OCI-LY1 (cell line): Measurements from ENCODE around the gene RELCH.

Experiments used
- H2AFZ ChIP-seq: fragments of 200-600 bp; sonication (generic), shearing (Covaris generic); 2 replicates; pipeline ENCODE4 v1.6.0; 2014; ENCODE audit warnings: antibody characterized with exemption, mild to moderate bottlenecking, low read length
- H3F3A ChIP-seq: fragments of 200-600 bp; sonication (generic), shearing (Covaris generic); 2 replicates; pipeline ENCODE4 v1.6.0; 2014; ENCODE audit warnings: mild to moderate bottlenecking, antibody characterized with exemption, low read length, moderate library complexity; ENCODE audit not compliant: insufficient read depth
- H3K27ac ChIP-seq: fragments of 200-600 bp; sonication (generic); 2 replicates; pipeline ENCODE4 v1.5.1; 2014; ENCODE audit warnings: low read length, mixed run types, mild to moderate bottlenecking, low read depth; ENCODE audit not compliant: poor library complexity, severe bottlenecking
- H3K27me3 ChIP-seq: fragments of 200-600 bp; sonication (generic); 2 replicates; pipeline ENCODE4 v1.6.0; 2014; ENCODE audit warnings: antibody characterized with exemption, mild to moderate bottlenecking, low read length, moderate library complexity; ENCODE audit not compliant: insufficient read depth
- H3K36me3 ChIP-seq: fragments of 200-600 bp; sonication (generic); 2 replicates; pipeline ENCODE4 v1.6.1; 2014; ENCODE audit warnings: mild to moderate bottlenecking, antibody characterized with exemption, low read length, moderate library complexity, mixed read lengths; ENCODE audit not compliant: insufficient read depth
- H3K4me1 ChIP-seq: fragments of 200-600 bp; sonication (generic); 2 replicates; pipeline ENCODE4 v1.5.1; 2014; ENCODE audit warnings: mild to moderate bottlenecking, low read length, moderate library complexity; ENCODE audit not compliant: insufficient read depth, severe bottlenecking
- H3K4me2 ChIP-seq: fragments of 200-600 bp; sonication (generic), shearing (Covaris generic); 2 replicates; pipeline ENCODE4 v1.6.1; 2014; ENCODE audit warnings: low read length
- H3K4me3 ChIP-seq: fragments of 200-600 bp; sonication (generic); 2 replicates; pipeline ENCODE4 v1.5.1; 2014; ENCODE audit warnings: low read length, low read depth, mild to moderate bottlenecking, mixed read lengths; ENCODE audit not compliant: poor library complexity, severe bottlenecking
- H3K79me2 ChIP-seq: fragments of 200-600 bp; shearing (Covaris generic); 2 replicates; pipeline ENCODE4 v1.6.1; 2016; ENCODE audit warnings: mixed run types, low read length, mixed read lengths; ENCODE audit not compliant: insufficient read depth
- H3K9ac ChIP-seq: fragments of 200-600 bp; sonication (generic), shearing (Covaris generic); 2 replicates; pipeline ENCODE4 v1.6.1; 2014; ENCODE audit warnings: mild to moderate bottlenecking, low read length, mixed read lengths
- H3K9me2 ChIP-seq: fragments of 200-600 bp; sonication (generic), shearing (Covaris generic); 2 replicates; pipeline ENCODE4 v1.6.1; 2014; ENCODE audit warnings: low read depth, mild to moderate bottlenecking, low read length, mixed read lengths
- H3K9me3 ChIP-seq: fragments of 200-600 bp; shearing (Covaris generic); 2 replicates; pipeline ENCODE4 v1.6.1; 2014; ENCODE audit warnings: low read length, mixed read lengths
- H4K20me1 ChIP-seq: fragments of 200-600 bp; sonication (generic), shearing (Covaris generic); 2 replicates; pipeline ENCODE4 v1.6.0; 2016; ENCODE audit warnings: mild to moderate bottlenecking, low read length; ENCODE audit not compliant: insufficient read depth
- CTCF ChIP-seq: fragments of 200-600 bp; sonication (generic), shearing (Covaris generic); IDR thresholded peaks from 2 replicates; pipeline ENCODE4 v1.5.1; 2017; ENCODE audit warnings: mild to moderate bottlenecking, antibody characterized with exemption, low read length, moderate library complexity, mixed read lengths
- EZH2 ChIP-seq: fragments of 200-600 bp; sonication (generic), shearing (Covaris generic); IDR thresholded peaks from 2 replicates; pipeline ENCODE4 v1.8.0; 2017; ENCODE audit warnings: borderline replicate concordance, mixed run types, mild to moderate bottlenecking, antibody characterized with exemption, low read length, moderate library complexity, mixed read lengths

The RELCH gene

GRCh38 chr18:62301322-62301721 is 114.3 kb downstream of the RELCH start:
- H3K27me3 ChIP-seq, result no peaks in the 10 kb centered on the region
- H3K9me2 ChIP-seq, result no peaks in the 10 kb centered on the region
- H3K79me2 ChIP-seq, result no peaks in the 10 kb centered on the region
- no peak overlapping the region for H3K4me3 ChIP-seq
- no peak overlapping the region for H3K4me2 ChIP-seq
- H3K9me3 ChIP-seq, result no peaks in the 10 kb centered on the region
- no peak for TF ChIP-seq EZH2
- no peak for TF ChIP-seq CTCF
- H3F3A ChIP-seq, result no peaks in the 10 kb centered on the region
- no peak overlapping the region for H3K27ac ChIP-seq
- H4K20me1 ChIP-seq, result no peaks in the 10 kb centered on the region
- H3K4me1 ChIP-seq, result no peaks in the 10 kb centered on the region
- H3K9ac ChIP-seq, result no peak overlapping the region
- no peak overlapping the region for H2AFZ ChIP-seq
- peaks cover 50% of the 10 kb centered on the region; the same call in 1 of the 2 replicates for H3K36me3 ChIP-seq

- peaks cover 6% of the 10 kb centered on the region; the same call in 1 of the 2 replicates for H3K36me3 ChIP-seq
- no peaks in the 10 kb centered on the region for H3F3A ChIP-seq
- no peak overlapping the region for H2AFZ ChIP-seq
- H3K9me3 ChIP-seq, result no peaks in the 10 kb centered on the region
- no peaks in the 10 kb centered on the region for H4K20me1 ChIP-seq
- TF ChIP-seq EZH2 (no peak), CTCF (no peak)
- no peak overlapping the region for H3K4me2 ChIP-seq
- no peak overlapping the region for H3K27ac ChIP-seq
- H3K79me2 ChIP-seq, result no peaks in the 10 kb centered on the region
- no peaks in the 10 kb centered on the region for H3K9me2 ChIP-seq
- no peak overlapping the region for H3K9ac ChIP-seq
- H3K4me3 ChIP-seq, result no peak overlapping the region
- no peaks in the 10 kb centered on the region for H3K27me3 ChIP-seq
- H3K4me1 ChIP-seq, result no peaks in the 10 kb centered on the region
Observed at GRCh38 chr18:62312851-62313250, 125.8 kb downstream of the RELCH start.

- no peak for TF ChIP-seq CTCF
- no peak for TF ChIP-seq EZH2
- Histone ChIP-seq H4K20me1 (no peaks in the 10 kb centered on the region), H3K9ac (no peak overlapping the region), H3K79me2 (no peaks in the 10 kb centered on the region), H3K36me3 (no peaks in the 10 kb centered on the region), H3K4me1 (no peaks in the 10 kb centered on the region), H3K4me2 (no peak overlapping the region), H3K27ac (no peak overlapping the region), H3K27me3 (no peaks in the 10 kb centered on the region), H3K4me3 (no peak overlapping the region), H3K9me2 (no peaks in the 10 kb centered on the region), H3F3A (no peaks in the 10 kb centered on the region), H3K9me3 (no peaks in the 10 kb centered on the region), H2AFZ (no peak overlapping the region)
Observed at GRCh38 chr18:62318228-62319180, 131.4 kb downstream of the RELCH start.
